A204.1 (cell line): ENCODE data around the gene PTPN22.
A peak's percentile ranks its signal among the peaks of the same experiment; 100 is the strongest.

Experiments
- FAIRE-seq: peaks from 2 replicates; lab custom pipeline; 2012; peaks lifted over from hg19 to GRCh38; lab: Jason Lieb, UNC

The PTPN22 gene

DNA sequence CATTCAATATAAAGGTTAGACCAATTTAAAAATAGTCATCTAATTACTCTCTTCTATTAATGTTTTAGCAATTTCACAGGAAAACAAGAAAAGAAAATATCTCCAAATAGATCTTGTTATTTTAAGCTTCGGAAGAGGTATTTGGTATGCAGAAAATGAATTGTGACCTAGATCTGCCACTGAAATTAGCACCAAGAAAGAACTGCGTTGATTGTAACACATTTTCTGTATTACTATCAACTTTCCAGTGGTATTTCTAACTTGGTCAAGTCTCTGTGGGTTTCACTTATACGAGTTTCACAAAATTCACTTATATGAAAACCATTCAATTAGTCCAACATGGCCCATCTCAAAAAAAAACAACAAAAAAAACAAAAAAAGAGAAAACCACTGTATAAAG, 71.0 kb downstream of the PTPN22 start:
- FAIRE-seq: no peak

DNA sequence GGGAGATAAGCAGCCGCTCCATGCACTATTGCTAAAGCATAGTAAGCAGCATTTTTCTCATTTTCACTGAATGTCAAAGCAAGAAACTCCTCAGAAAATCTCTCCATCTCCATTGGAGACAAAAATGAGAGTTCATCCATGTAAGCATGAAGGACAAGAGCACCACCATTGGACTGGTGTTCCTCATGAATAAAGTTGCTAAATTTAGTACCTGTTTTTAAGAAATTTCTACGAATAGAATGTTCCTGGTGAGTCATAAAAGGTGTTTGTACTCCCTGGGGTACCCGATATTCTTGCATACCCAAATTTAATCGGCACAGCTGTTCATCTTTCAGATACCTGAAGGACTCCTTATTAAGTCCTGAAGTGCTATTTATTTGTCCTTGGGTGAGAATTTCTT, 74.0 kb downstream of the PTPN22 start:
- no peak for FAIRE-seq

DNA sequence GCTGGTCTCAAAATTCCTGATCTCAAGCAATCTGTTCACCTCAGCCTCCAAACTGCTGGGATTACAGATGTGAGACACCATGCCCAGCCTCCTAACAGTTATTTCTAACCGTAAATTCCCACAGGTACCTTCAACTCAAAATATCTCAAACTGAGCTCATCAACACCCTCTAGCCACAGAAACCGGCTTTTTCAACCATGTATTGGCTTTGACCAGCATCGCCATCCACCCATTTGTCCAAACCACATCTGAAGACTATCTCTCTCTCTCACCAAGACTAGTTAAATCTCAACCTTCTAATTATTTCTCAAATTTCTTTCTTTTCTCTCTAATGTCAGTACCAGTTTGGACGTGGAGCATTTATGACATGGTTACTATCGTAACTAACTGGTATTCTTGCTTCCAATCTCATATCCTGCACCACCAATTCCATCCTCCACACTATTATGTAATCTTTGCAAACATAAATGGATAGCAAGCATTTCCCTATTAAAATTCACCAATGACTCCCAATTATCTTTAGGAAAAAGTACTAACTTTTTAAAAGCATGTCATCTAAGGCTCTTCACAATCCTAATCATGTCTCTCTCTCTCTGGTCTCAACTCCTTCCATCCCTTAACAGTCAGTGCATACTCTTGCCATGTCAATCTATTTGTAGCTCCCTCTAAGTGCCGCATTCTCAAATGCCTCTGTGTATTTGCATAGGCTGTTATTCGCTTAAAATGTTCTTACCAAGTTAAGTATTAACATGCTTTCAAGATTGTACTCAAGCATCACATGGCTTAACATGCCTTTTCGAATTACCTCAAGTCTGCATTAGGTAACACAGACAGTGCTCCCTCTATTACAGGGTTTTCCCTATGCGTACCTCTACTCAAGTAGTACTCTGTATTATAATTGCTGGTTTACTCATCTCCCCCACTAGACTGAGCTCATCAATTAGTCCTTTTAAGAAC, 77.4 kb downstream of the PTPN22 start:
- no peak for FAIRE-seq

DNA sequence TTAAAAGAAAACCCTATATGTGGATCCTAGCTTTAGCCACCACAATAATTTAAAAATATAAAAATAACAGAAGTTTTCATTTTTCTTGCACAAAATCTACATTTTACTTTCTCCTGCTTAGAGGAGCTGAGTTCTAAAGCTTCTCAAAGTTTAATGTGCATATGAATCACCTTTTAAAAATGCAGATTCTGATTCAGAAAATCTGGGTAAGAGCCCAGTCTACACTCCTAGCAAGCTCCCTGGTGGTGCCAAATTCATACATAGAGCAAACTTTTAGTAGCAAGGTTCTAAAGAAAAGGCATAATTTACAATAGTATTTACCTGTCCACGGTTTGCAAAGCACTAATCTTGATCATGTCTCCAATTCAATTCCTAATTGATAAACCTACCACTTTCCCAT, 78.5 kb downstream of the PTPN22 start:
- FAIRE-seq: no peak

DNA sequence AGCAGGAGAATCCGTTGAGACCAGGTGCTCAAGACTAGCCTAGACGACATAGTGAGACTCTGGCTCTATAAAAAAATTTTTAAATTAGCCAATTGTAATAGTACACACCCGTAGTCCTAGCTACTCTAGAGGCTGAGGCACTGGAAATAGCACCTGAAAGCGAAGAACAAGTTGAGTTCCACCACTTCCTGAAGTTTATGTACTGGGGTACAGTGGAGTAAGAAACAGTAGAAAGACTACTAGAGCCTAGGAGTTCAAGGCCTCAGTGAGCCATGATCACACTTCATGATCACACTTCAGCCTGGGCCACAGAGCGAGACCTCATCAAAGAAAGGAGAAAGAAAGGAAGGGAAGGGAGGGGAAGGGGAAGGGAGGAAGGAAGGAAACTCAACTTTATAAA, 79.0 kb downstream of the PTPN22 start:
- no peak for FAIRE-seq

DNA sequence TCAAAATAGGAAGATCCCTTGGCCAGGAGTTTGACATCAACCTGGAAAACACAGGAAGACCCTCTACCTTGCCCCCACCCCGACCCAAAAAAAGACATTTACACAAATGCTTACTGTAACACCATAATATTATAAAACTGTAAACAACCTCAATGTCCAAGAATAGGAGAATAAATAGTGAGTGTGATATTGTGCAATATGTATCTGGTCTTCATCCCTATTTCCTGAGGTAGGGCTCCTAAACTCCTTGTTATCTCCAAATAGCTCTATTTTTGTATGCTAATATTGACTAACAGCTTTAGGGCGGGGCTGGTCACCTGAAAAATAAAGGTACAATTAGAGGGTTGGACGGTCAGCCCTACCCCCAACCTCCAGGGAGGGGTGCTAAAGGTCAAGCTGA, 82.7 kb downstream of the PTPN22 start:
- FAIRE-seq: no peak

DNA sequence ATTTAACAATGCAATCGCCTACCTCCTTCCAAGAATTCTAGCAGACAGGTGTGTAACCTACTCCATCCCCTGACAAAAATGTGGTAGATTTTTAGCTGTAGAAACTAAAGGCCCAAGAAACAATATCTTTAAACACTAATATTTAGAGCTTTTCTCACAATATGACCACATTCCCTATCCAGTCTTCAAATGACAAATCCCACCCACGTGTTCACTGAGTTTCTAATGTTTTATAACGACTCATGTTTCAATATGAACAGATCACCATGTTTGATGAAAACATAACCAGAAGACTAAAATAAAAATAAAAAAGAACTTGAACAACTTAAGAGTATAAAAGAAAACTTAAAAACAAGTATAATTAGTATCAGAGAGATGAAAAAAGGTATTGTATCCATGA, 83.8 kb downstream of the PTPN22 start:
- peak; percentile 6 for FAIRE-seq

DNA sequence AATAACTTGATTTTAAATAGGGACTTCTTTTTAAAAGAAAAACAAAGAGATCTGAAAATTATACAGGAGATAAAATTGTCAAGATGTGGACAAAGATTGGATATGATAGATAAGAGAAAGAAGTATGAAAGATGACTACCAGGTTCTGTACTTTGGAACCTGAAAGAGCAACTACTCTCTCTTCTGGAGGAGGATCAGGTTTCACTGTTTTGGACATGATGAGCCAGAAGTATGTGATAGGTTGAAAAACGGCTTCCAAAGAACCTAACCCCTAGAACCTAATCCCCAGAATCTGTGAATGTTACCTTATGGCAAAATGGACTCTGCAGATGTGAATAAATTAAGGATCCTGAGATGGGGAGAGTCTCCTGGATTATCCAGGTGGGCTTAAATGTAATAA, 85.4 kb downstream of the PTPN22 start:
- FAIRE-seq: no peak

DNA sequence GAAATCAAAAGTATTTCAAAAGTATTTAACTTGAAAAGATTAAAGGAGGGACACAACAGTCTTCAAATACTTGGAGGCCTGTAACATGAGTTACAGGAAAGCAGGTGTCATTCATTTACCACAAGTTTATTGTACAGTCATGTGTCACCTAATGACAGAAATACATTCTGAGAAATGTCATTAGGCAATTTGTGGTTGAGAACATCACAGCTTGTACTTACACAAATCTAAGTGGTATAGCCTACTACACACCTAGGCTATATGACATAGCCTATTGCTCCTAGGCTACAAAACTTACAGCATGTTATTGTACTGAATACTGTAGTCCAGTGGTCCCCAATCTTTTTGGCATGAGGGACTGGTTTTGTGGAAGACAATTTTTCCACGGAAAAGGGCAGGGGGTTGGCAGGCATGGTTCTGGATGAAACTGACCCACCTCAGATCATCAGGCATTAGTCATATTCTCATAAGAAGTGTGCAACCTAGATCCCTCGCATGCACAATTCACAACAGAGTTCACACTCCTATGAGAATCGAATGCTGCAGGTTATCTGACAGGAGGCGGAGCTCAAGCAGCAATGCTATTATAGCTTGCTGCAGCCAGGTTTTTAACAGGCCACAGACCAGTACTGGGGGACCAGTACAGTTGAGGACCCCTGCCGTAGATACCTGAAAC, 87.3 kb downstream of the PTPN22 start:
- FAIRE-seq: no peak

DNA sequence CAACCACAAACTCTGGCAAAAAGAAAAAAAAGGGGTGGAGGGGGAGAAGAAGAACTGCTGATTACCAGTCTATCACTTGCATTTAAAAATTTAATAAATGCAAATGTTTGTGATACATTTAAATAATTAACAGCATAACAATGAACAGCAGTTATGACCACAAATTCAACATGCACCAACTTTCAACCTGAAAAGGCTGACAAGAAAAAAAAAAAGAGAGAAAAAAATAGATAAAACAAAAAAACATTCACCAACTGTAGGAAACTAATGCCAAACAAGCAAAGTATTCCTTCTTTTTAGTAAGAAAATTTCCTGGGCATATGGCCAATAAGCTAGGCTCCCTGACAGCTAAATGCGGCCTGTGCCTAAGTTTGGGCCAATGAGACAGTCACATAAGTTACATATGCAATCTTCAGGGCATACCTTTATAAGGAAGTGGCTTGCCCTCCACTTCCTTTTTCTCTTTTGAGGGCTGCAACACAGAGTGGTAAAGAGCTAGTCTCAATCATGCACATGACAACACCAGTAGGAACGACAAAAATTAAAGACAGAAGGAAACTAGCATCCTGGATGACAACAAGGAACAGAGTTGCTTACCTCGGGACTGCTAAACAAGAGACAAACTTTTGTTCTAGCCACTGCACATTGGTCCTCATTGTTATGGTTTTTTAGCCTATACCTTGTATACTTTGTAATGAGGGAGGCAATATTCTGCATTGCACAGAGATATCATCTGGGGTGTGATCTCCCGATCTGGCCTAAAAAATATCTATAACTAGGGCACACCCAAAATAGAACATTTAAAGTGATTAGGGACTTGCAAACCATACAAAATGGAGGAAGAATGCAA, 88.0 kb downstream of the PTPN22 start:
- FAIRE-seq: no peak

DNA sequence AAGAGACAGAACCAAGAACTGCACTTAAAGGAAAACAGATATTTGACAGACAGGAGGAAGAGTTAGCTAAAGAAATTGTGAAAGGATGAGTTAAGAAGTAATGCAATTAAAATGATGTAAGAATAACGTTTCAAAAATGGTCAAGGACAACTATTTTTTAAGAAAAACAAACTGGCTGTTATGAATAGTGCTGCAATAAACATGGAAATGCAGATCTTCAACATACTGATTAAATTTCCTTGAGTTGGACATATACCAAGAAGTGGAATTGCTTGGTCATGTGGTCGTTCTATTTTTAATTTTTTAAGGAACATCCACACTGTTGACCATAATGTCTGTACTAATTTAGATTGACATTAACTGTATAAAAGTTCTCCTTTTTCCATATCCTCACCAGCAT, 89.1 kb downstream of the PTPN22 start:
- no peak for FAIRE-seq

DNA sequence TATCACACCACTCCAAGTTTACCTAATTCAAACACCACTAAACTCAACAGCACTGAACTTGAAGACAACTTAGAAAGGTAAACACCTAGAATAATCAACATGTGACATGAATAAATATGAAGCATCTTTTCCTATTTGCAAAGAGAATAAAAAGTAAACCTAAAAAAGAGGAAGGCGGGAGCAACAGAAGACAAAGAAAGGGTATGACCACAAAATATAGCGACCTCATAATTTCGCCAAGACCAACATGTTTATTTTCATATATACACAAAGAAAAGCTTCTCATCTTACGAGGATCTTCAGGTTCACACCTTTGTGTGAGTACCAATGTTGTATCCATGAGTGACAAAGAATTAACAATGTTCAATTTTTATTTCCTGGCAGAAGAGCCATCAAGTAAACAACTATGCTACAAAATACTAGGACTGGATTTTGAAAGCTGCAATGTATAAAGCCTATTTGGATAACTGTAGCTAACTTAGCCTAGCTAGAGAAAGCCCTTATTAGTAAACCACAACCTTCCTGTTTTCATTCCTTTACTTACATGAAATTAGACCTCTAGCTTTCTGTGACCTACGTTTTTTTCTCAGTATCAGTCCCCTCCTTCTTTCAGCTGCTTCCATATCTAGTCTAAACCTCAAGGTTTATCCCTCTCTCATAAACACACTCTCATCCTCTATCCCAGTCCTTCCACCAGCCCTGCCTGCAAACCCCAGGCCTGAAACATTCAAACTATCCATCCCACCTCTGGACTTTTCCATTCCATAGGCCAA, 91.0 kb downstream of the PTPN22 start:
- FAIRE-seq: no peak

DNA sequence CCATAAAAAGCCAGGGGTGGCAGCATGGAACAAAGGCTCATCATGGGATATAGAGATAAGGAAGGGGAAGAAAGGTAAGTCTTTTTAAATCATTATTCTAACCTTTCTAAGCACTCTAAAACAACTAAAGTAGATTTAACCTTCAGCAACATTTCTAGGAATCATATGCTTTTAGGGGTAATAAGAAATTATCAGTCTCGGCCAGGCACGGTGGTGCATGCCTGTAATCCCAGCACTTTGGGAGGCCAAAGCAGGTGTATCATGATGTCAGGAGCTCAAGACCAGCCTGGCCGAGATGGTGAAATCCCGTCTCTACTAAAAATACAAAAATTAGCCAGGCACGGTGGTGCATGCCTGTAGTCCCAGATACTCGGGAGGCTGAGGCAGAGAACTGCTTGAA, 92.0 kb downstream of the PTPN22 start:
- no peak for FAIRE-seq

DNA sequence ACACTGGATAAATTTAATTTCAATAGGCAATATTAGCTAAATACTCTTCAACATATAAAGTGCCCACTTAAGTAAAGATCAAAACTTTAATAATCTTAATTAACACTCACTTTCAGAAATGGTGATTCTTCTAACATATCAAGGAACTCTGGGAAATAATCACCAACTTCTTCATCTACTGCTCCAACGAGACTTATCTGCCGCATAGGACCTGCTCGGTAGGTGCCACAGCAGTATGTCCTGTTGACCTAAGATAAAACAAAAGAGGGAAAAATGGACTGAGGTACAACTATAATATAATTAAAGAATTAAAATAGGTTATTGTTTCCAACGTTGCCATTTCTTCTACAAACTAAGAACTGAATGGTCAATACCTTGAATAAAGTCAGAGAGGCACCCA, 94.0 kb downstream of the PTPN22 start:
- FAIRE-seq: no peak

DNA sequence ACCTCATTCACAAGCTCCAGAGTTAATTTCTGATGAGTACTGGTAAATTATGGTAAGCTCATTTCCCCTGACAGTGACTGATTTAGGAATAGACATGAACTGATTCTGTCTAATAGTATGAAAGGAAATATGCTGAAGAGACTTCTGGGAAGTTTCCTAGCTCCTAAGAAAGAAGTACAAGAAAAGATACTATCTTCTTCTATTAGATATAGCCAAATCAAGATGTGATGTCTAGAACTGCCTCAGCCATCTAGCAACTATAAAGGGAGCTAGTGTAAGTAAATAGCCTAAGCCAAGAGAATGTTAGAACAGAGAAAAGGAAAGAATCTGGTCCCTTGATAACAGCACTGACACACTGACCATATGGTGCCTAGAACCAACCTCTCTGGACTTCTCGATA, 101.5 kb downstream of the PTPN22 start:
- FAIRE-seq: no peak

DNA sequence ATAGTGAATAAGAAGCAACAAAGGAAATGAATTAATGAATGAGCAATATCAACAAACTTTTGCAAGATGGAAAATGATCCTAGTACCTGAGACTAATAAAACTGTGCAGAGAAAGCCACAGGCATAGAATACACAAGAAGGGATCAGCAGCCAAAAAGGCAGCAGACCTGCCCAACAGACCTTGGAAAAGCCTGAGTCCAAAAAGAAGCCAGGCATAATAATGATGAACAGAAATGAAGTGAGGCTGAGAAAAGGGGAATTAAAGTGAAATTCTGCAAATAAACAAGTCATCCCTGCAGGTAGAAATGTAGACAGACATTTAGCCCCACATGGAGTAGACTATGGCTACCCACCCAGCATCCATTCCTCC, 101.9 kb downstream of the PTPN22 start:
- FAIRE-seq: no peak

DNA sequence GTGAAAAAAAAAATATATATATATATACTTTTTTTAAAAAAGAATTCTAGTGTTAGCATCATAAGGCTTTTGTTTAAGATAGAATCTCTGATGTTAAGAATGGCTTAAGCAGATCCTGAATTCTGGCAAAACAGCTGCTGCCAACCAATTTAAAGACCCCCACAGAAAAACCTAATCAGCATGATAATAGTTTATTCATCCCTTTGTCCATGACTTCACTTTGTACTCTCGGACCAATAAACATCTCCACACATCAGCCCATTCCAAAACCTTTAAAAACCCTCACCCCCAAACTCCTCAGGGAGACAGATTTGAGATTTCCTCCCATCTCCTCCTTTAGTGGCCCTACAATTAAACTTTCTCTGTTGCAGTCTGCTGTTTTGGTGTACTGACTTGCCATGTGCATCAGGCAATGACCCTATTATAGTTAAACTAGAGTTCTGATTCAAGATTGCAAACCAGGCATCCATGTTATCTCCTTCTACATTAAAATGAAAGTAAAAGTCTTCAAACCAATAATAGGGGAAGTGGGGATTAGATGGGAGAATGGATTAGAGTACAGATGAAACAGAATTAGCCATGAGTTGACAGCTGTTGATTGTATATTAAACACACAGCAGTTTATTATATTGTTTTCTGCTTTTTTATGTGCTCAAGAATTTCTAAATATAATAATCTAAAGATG, 102.5 kb downstream of the PTPN22 start:
- no peak for FAIRE-seq

DNA sequence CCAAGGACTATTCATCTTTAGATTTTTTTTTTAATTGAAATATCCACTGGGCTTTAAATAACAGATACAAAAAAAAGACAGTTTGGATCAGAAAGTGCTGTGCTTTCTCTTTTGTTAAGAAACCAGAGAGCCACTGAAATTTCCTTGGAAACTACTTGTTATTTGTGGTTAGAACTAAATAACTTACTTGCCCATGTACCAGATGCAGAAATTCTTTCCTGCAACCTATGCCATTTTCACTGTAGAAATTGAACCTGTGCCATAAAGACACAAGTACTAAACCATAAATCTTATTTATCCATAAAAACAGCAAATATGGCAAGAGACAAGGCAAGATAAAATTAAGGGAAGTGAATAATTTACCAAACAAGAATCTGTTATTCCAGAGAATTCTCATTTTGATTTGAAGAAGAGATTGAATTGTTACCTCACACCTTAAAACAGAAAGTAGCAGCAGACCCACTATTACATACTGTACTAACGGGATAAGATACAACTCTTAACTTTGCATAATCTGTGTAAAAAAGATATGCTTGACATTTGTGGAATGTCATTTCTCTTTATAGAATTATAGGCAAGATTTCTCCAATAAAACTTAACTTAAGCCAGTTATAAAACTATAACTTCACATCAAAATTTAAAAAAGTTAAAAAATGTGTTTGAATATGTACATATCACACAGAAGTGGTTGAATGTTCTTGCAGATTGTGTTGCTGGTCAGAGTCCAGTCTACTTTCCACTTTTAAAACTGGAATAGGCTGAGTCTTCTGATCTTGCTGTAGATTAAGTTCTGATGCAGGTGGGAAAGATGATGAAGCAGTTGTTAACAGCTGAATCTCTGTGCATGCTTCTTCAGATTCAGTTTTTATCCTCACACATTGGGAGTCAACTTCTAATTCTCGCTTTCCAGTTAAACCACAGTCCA, 105.9 kb downstream of the PTPN22 start:
- no peak for FAIRE-seq
